ENCODE measurements around the gene FCGR2B. TPM values are rescaled to one million over a fixed set of nuclear protein-coding genes. Genes with fewer than 3 reads are reported as not detected.
"Not testable (repeated sequence)": the region's sequence is repeated elsewhere in the genome, so short reads cannot be mapped to it uniquely, and the experiment has no call there.

The FCGR2B gene
- polyA plus RNA-seq (2013, experiment 1 of 2), result not detected
- polyA plus RNA-seq (2013, experiment 2 of 2), result not detected

- not testable (repeated sequence) for H3K36me3 ChIP-seq (ENCODE audit: insufficient read depth, low read length); H3K4me1 ChIP-seq (ENCODE audit: insufficient read depth, low read length); H3K27me3 ChIP-seq (ENCODE audit: insufficient read depth, low read length); H3K9ac ChIP-seq (ENCODE audit: low read depth, low read length); H3K4me3 ChIP-seq (ENCODE audit: low read length); H3K9me3 ChIP-seq (ENCODE audit: insufficient read depth, low read depth, low read length); H3K27ac ChIP-seq (ENCODE audit: low read depth, low read length)
- WGBS, result no CpG with 5 or more reads among the region's 4 CpGs
These were observed at the start of gene FCGR2B for GRCh38 chr1:161662684-161663339. Gene FCGR2B, plus strand, starts transcription at chr1:161663143. Its CDS starts 99 bp downstream, at chr1:161663242.

- not testable (repeated sequence) for H3K9ac ChIP-seq (ENCODE audit: low read depth, low read length); H3K4me3 ChIP-seq (ENCODE audit: low read length)
These were observed 46.5 kb upstream of the FCGR2B start for GRCh38 chr1:161616417-161616816.

GRCh38 chr1:161618517-161618916 is 44.4 kb upstream of the FCGR2B start:
- not testable (repeated sequence) for H3K4me1 ChIP-seq (ENCODE audit: insufficient read depth, low read length); H3K9ac ChIP-seq (ENCODE audit: low read depth, low read length); H3K36me3 ChIP-seq (ENCODE audit: insufficient read depth, low read length); H3K27me3 ChIP-seq (ENCODE audit: insufficient read depth, low read length); H3K4me3 ChIP-seq (ENCODE audit: low read length); H3K27ac ChIP-seq (ENCODE audit: low read depth, low read length); H3K9me3 ChIP-seq (ENCODE audit: insufficient read depth, low read depth, low read length)
- 85% methylated on average over 4 of the region's 4 CpGs for WGBS

More at GRCh38 chr1:161616417-161616816, 46.5 kb upstream of the FCGR2B start:
- H3K9me3 ChIP-seq (ENCODE audit: insufficient read depth, low read depth, low read length); H3K27me3 ChIP-seq (ENCODE audit: insufficient read depth, low read length); H3K4me1 ChIP-seq (ENCODE audit: insufficient read depth, low read length); H3K27ac ChIP-seq (ENCODE audit: low read depth, low read length); H3K36me3 ChIP-seq (ENCODE audit: insufficient read depth, low read length): not testable (repeated sequence)
- 94% methylated on average over 30 of the region's 30 CpGs for WGBS

- not testable (repeated sequence) for H3K4me1 ChIP-seq (ENCODE audit: insufficient read depth, low read length); H3K27me3 ChIP-seq (ENCODE audit: insufficient read depth, low read length); H3K9me3 ChIP-seq (ENCODE audit: insufficient read depth, low read depth, low read length); H3K36me3 ChIP-seq (ENCODE audit: insufficient read depth, low read length); H3K27ac ChIP-seq (ENCODE audit: low read depth, low read length); H3K9ac ChIP-seq (ENCODE audit: low read depth, low read length)
- 94% methylated on average over 7 of the region's 7 CpGs for WGBS
- peak overlapping the region; percentile 69; the same call in 1 of the 2 replicates for H3K4me3 ChIP-seq (ENCODE audit: low read length)
These were observed 42.5 kb upstream of the FCGR2B start for GRCh38 chr1:161620399-161620798.

GRCh38 chr1:161621181-161622000 is 41.6 kb upstream of the FCGR2B start:
- H3K27me3 ChIP-seq (ENCODE audit: insufficient read depth, low read length); H3K9me3 ChIP-seq (ENCODE audit: insufficient read depth, low read depth, low read length); H3K4me1 ChIP-seq (ENCODE audit: insufficient read depth, low read length); H3K36me3 ChIP-seq (ENCODE audit: insufficient read depth, low read length); H3K27ac ChIP-seq (ENCODE audit: low read depth, low read length): not testable (repeated sequence)
- 3% methylated on average over 39 of the region's 41 CpGs for WGBS
- Histone ChIP-seq H3K9ac (ENCODE audit: low read depth, low read length) (peak overlapping the region; percentile 63), H3K4me3 (ENCODE audit: low read length) (peak overlapping the region; percentile 69)

GRCh38 chr1:161622054-161622453 is 40.9 kb upstream of the FCGR2B start:
- not testable (repeated sequence) for H3K36me3 ChIP-seq (ENCODE audit: insufficient read depth, low read length); H3K9ac ChIP-seq (ENCODE audit: low read depth, low read length); H3K27ac ChIP-seq (ENCODE audit: low read depth, low read length); H3K27me3 ChIP-seq (ENCODE audit: insufficient read depth, low read length); H3K4me1 ChIP-seq (ENCODE audit: insufficient read depth, low read length); H3K9me3 ChIP-seq (ENCODE audit: insufficient read depth, low read depth, low read length)
- H3K4me3 ChIP-seq (ENCODE audit: low read length), result peak overlapping the region; percentile 69
- 70% methylated on average over 8 of the region's 8 CpGs for WGBS

GRCh38 chr1:161623401-161624051 is 39.4 kb upstream of the FCGR2B start:
- not testable (repeated sequence) for H3K4me1 ChIP-seq (ENCODE audit: insufficient read depth, low read length); H3K36me3 ChIP-seq (ENCODE audit: insufficient read depth, low read length); H3K27me3 ChIP-seq (ENCODE audit: insufficient read depth, low read length); H3K27ac ChIP-seq (ENCODE audit: low read depth, low read length); H3K4me3 ChIP-seq (ENCODE audit: low read length); H3K9ac ChIP-seq (ENCODE audit: low read depth, low read length); H3K9me3 ChIP-seq (ENCODE audit: insufficient read depth, low read depth, low read length)
- WGBS, result 87% methylated on average over 2 of the region's 6 CpGs

- not testable (repeated sequence) for H3K9me3 ChIP-seq (ENCODE audit: insufficient read depth, low read depth, low read length); H3K4me1 ChIP-seq (ENCODE audit: insufficient read depth, low read length); H3K4me3 ChIP-seq (ENCODE audit: low read length); H3K27ac ChIP-seq (ENCODE audit: low read depth, low read length); H3K36me3 ChIP-seq (ENCODE audit: insufficient read depth, low read length); H3K9ac ChIP-seq (ENCODE audit: low read depth, low read length); H3K27me3 ChIP-seq (ENCODE audit: insufficient read depth, low read length)
- WGBS, result no CpG with 5 or more reads among the region's 1 CpG
These were observed 38.3 kb upstream of the FCGR2B start for GRCh38 chr1:161624605-161625004.

- H3K4me3 ChIP-seq (ENCODE audit: low read length); H3K36me3 ChIP-seq (ENCODE audit: insufficient read depth, low read length); H3K27me3 ChIP-seq (ENCODE audit: insufficient read depth, low read length); H3K9ac ChIP-seq (ENCODE audit: low read depth, low read length); H3K9me3 ChIP-seq (ENCODE audit: insufficient read depth, low read depth, low read length); H3K27ac ChIP-seq (ENCODE audit: low read depth, low read length); H3K4me1 ChIP-seq (ENCODE audit: insufficient read depth, low read length): not testable (repeated sequence)
- WGBS, result 90% methylated on average over 7 of the region's 10 CpGs
These were observed 36.3 kb upstream of the FCGR2B start for GRCh38 chr1:161626445-161627146.

- H3K36me3 ChIP-seq (ENCODE audit: insufficient read depth, low read length); H3K9ac ChIP-seq (ENCODE audit: low read depth, low read length); H3K27me3 ChIP-seq (ENCODE audit: insufficient read depth, low read length); H3K9me3 ChIP-seq (ENCODE audit: insufficient read depth, low read depth, low read length); H3K4me1 ChIP-seq (ENCODE audit: insufficient read depth, low read length); H3K4me3 ChIP-seq (ENCODE audit: low read length); H3K27ac ChIP-seq (ENCODE audit: low read depth, low read length): not testable (repeated sequence)
- 92% methylated on average over 1 of the region's 2 CpGs for WGBS
These were observed 32.7 kb upstream of the FCGR2B start for GRCh38 chr1:161630128-161630742.
